Gastroesophageal sphincter (tissue), 3 donors: ENCODE data around the gene F2R.

ENCODE experiments used
- CTCF ChIP-seq, 4 experiments: fragments of 200-600 bp in 2 of 4; fragments of 450-650 bp in 2 of 4; sonication (generic) in 1 of 4; IDR thresholded peaks; one replicate each; pipeline ENCODE4 v1.5.1; 2017 to 2019; ENCODE audit warnings: antibody characterized with exemption in 4 of 4, mild to moderate bottlenecking in 2 of 4, moderate library complexity in 2 of 4
- POLR2A ChIP-seq, 2 donors: fragments of 450-650 bp; IDR thresholded peaks; one replicate each; pipeline ENCODE4 v1.6.1; 2017; ENCODE audit warnings: antibody characterized with exemption in 2 of 2, mild to moderate bottlenecking in 2 of 2, moderate library complexity in 1 of 2

- TF ChIP-seq CTCF (IDR thresholded peaks at IDR 0.05) (no peak), POLR2A (IDR thresholded peaks at IDR 0.05) (no peak)
Observed at GRCh38 chr5:76688836-76689235, 27.1 kb upstream of the F2R start.
